ENCODE measurements around the gene SOWAHA.

DNA sequence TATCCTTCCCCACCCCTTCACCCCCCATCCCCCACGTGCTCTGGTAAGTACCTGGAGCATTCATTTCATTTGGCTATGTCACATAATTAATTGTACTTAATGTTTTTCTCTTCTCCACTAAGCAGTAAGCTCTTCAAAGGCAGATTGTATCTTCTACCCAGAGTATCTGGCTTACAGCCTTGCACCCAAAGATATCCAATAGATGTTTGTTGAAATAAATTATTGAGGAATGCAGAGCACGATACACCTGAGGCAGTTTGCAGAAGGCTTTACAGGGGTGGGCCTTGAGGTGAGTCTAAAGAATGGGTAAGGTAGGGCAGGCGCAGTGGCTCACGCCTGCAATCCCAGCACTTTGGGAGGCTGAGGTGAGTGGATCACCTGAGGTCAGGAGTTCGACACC lies 2.5 kb upstream of the SOWAHA start:
- TF ChIP-seq, protein P1, sequence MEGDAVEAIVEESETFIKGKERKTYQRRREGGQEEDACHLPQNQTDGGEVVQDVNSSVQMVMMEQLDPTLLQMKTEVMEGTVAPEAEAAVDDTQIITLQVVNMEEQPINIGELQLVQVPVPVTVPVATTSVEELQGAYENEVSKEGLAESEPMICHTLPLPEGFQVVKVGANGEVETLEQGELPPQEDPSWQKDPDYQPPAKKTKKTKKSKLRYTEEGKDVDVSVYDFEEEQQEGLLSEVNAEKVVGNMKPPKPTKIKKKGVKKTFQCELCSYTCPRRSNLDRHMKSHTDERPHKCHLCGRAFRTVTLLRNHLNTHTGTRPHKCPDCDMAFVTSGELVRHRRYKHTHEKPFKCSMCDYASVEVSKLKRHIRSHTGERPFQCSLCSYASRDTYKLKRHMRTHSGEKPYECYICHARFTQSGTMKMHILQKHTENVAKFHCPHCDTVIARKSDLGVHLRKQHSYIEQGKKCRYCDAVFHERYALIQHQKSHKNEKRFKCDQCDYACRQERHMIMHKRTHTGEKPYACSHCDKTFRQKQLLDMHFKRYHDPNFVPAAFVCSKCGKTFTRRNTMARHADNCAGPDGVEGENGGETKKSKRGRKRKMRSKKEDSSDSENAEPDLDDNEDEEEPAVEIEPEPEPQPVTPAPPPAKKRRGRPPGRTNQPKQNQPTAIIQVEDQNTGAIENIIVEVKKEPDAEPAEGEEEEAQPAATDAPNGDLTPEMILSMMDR (IDR thresholded peaks at IDR 0.05; ENCODE audit: low read length): no peak
- no peak for TF ChIP-seq EZH2 (IDR thresholded peaks at IDR 0.05; ENCODE audit: borderline replicate concordance, low read length)
